Upper lobe of left lung (tissue), 6 donors: ENCODE data around the gene MCF2L. TPM values are rescaled to one million over a fixed set of nuclear protein-coding genes. Genes with fewer than 3 reads are reported as not detected.
A peak's percentile ranks its signal among the peaks of the same experiment; 100 is the strongest.

ENCODE experiments used
- ATAC-seq, 2 donors: fragments of 200-7000 bp; cut with Tn5 transposase; one replicate each; pipeline ENCODE4 v1.9.1; 2022; ENCODE audit warnings: mild to moderate bottlenecking in 2 of 2, moderate library complexity in 2 of 2; ENCODE audit not compliant: low FRiP score in 2 of 2
- DNase-seq, 2 donors: peaks; one replicate each; pipeline ENCODE4 v3.0.0-alpha.2; 2019 to 2020
- H3K27ac ChIP-seq, 4 donors: fragments of 200-600 bp; sonication (generic); one replicate each; pipeline ENCODE4 v1.5.1; 2016 to 2019
- H3K27me3 ChIP-seq, 4 donors: fragments of 200-600 bp; sonication (generic); one replicate each; pipeline ENCODE4 v1.5.1; 2017 to 2019
- H3K36me3 ChIP-seq, 4 donors: fragments of 200-600 bp; sonication (generic); one replicate each; pipeline ENCODE4 v1.5.1; 2016 to 2019
- H3K4me1 ChIP-seq, 4 donors: fragments of 200-600 bp; sonication (generic); one replicate each; pipeline ENCODE4 v1.5.1; 2018 to 2019
- H3K4me3 ChIP-seq, 4 donors: fragments of 200-600 bp; sonication (generic); one replicate each; pipeline ENCODE4 v1.5.1; 2017 to 2019; ENCODE audit warnings: mild to moderate bottlenecking in 2 of 4, moderate library complexity in 1 of 4
- H3K9me3 ChIP-seq, 4 donors: fragments of 200-600 bp; sonication (generic); one replicate each; pipeline ENCODE4 v1.5.1; 2018 to 2019
- EP300 ChIP-seq, 4 donors: sonication (generic); formaldehyde crosslinking; IDR thresholded peaks; one replicate each; pipeline ENCODE4 v1.5.1; 2017; ENCODE audit warnings: antibody characterized with exemption in 4 of 4, control low read depth in 2 of 4
- POLR2A ChIP-seq, 4 donors: fragments of 450-650 bp; IDR thresholded peaks; one replicate each; pipeline ENCODE4 v1.5.1; 2016 to 2017; ENCODE audit warnings: antibody characterized with exemption in 4 of 4, mild to moderate bottlenecking in 2 of 4
- POLR2AphosphoS5 ChIP-seq, 2 donors: sonication (generic); formaldehyde crosslinking; IDR thresholded peaks; one replicate each; pipeline ENCODE4 v1.5.1; 2017; ENCODE audit warnings: antibody characterized with exemption in 2 of 2
- WGBS, 2 donors: methylation state at CpG; one replicate each; pipeline ENCODE4 v1.1.5; 2017 to 2018; 5-methylcytosine and 5-hydroxymethylcytosine counted together
- total RNA-seq, 6 donors: library from RNA; depleted of rRNA in 4 of 6; stranded (reverse); fragments of >200 nt in 4 of 6; gene quantifications; one replicate each; pipeline versions ENCODE4 v1.1.0 to v1.2.1, GENCODE V29; 2016 to 2021
- TF ChIP-seq, protein P1 (sequence below), 6 experiments: fragments of 450-650 bp in 4 of 6; fragments of 200-600 bp in 2 of 6; sonication (generic) in 2 of 6; IDR thresholded peaks; one replicate each; pipeline ENCODE4 v1.5.1; 2016 to 2019; ENCODE audit warnings: antibody characterized with exemption in 6 of 6
- donor health status: DM: no; HTN: no; CAD: no; lungs with moderate emphysema.
- donor health status: DM: no; HTN: yes; CAD: no; lungs with severe emphysema.

MCF2L gene
- total RNA-seq, 6 donors from 2014 or later: 14.3 to 99.5 (median 53.1) TPM

DNA sequence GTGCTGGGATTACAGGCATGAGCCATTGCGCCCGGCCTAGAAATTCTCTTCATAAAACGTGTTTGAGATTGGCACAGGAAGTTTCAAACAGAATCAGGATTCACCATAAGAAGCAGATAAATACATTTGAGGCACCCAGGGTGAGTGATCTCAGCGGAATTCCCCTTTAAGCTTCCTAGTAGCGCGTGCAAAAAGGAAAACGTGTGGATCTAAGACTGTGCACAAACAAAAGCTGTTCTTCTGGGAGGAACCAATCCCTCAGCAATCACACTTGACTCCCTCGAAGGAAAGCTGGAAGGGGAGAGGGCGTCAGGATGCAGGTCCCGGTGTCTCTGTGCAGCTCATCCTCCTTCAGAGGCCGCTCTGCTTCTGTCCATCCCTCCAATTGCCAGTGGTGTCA lies 15.5 kb downstream of the MCF2L start:
- ATAC-seq (no peak), DNase-seq (no peak)
- Histone ChIP-seq H3K27me3 (no peaks in the 10 kb centered on the region), H3K4me1 (peaks cover 2 to 11% (median 7%) of the 10 kb centered on the region in 4 donors), H3K27ac (peak overlapping the region in 3 of 4 donors; percentile 31 to 53 (median 49)), H3K4me3 (no peak overlapping the region), H3K9me3 (no peaks in the 10 kb centered on the region), H3K36me3 (peaks cover 0 to 9% (median 0%) of the 10 kb centered on the region in 4 donors)
- TF ChIP-seq POLR2A (IDR thresholded peaks at IDR 0.05): no peak
- no peak for TF ChIP-seq POLR2AphosphoS5 (IDR thresholded peaks at IDR 0.05)
- TF ChIP-seq, protein P1, sequence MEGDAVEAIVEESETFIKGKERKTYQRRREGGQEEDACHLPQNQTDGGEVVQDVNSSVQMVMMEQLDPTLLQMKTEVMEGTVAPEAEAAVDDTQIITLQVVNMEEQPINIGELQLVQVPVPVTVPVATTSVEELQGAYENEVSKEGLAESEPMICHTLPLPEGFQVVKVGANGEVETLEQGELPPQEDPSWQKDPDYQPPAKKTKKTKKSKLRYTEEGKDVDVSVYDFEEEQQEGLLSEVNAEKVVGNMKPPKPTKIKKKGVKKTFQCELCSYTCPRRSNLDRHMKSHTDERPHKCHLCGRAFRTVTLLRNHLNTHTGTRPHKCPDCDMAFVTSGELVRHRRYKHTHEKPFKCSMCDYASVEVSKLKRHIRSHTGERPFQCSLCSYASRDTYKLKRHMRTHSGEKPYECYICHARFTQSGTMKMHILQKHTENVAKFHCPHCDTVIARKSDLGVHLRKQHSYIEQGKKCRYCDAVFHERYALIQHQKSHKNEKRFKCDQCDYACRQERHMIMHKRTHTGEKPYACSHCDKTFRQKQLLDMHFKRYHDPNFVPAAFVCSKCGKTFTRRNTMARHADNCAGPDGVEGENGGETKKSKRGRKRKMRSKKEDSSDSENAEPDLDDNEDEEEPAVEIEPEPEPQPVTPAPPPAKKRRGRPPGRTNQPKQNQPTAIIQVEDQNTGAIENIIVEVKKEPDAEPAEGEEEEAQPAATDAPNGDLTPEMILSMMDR (IDR thresholded peaks at IDR 0.05): no peak
- TF ChIP-seq EP300 (IDR thresholded peaks at IDR 0.05): no peak
- WGBS, 2 donors: 66 to 84% methylated on average over 9 to 11 of the region's 11 CpGs

DNA sequence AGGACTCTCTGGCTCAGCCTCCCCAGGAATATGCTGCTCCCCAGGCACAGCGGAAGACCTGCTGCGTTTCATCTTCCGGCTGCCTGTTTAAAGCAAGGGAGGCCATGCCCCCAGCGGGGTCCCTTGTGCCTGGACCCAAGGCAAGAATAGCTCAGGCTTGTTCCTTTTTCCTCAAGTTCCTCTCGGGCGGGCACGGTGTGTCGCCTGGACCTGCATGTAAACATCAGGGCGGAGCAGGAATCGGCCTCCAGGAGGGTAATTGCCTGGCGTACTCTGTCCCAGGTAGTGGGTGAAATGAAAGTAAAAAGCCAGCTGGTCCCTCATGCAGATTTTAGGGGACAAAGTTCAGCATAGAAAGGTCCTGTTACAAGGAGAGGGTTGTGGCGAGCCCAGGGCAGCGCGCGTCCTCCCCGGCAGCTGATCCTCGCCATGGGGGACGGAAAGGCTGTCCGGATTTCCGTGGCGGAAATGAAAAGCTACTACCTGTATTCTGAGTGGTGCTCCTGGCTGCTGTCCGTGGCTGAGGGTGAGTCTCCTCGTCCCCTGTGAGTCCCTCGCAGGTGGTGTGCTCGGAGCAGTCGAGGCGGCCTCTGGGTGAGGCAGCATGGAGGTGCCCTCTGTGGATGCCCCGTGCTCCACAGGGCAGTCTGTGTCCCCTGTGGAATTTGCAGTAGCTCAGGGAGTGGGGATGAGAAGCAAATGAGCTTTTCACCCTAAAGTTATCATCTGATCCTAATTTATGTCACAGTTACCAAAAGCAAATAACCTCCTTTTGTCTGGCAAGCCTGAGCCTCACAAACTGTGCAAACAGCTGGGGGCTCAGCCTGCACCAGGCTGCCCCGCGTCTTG lies 16.2 kb downstream of the MCF2L start:
- Histone ChIP-seq H3K27ac (peak overlapping the region in 3 of 4 donors; percentile 31 to 63 (median 53)), H3K4me3 (no peak overlapping the region), H3K27me3 (no peaks in the 10 kb centered on the region), H3K36me3 (peaks cover 0 to 16% (median 0%) of the 10 kb centered on the region in 4 donors), H3K9me3 (no peaks in the 10 kb centered on the region), H3K4me1 (peaks cover 2 to 11% (median 7%) of the 10 kb centered on the region in 4 donors)
- TF ChIP-seq EP300 (IDR thresholded peaks at IDR 0.05) (no peak), POLR2A (IDR thresholded peaks at IDR 0.05) (no peak), POLR2AphosphoS5 (IDR thresholded peaks at IDR 0.05) (no peak)
- TF ChIP-seq, protein P1 (IDR thresholded peaks at IDR 0.05): no peak
- peak in 1 of 2 donors; percentile 60 for DNase-seq
- ATAC-seq: no peak
- WGBS, 2 donors: 78% methylated on average over 25 to 30 of the region's 30 CpGs

DNA sequence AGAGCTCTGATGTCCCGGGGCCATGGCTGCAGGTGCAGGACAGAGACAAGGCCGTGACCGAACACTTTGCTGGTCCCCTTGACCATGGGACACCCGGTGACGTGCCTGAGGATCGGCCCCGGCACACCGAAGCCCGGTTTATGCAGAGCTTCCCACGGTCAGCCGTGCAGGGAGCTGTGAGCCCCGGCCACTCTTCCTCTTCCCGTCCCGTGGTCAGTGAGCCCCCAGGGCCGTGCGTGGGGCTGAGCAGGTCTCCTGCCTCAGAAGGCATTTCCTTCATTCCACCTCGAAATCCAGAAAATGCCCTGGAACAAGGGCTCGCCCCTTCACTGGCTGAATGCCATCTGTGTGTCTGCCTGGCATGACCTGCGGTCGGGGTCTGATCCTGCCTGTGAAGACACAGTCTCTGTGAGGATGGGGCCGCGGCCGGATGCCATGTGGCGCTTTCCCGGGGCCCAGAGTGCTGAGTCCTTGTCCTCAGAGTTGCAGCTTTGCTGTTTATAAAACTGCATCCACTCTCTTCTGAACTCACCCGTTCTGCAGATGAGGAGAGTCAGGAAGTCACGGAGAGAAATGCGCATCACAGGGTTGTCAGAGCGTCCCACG lies 16.9 kb downstream of the MCF2L start:
- WGBS, 2 donors: 73 to 83% methylated on average over 20 to 30 of the region's 30 CpGs
- no peak for ATAC-seq
- Histone ChIP-seq H3K27me3 (no peaks in the 10 kb centered on the region), H3K4me3 (no peak overlapping the region), H3K9me3 (no peaks in the 10 kb centered on the region), H3K4me1 (peaks cover 2 to 11% (median 7%) of the 10 kb centered on the region in 4 donors), H3K27ac (peak overlapping the region in 1 of 4 donors; percentile 63), H3K36me3 (peaks cover 0 to 23% (median 0%) of the 10 kb centered on the region in 4 donors)
- TF ChIP-seq POLR2A (IDR thresholded peaks at IDR 0.05): no peak
- TF ChIP-seq, protein P1 (IDR thresholded peaks at IDR 0.05): no peak
- TF ChIP-seq POLR2AphosphoS5 (IDR thresholded peaks at IDR 0.05): no peak
- no peak for TF ChIP-seq EP300 (IDR thresholded peaks at IDR 0.05)
- DNase-seq: peak in 1 of 2 donors; percentile 78

DNA sequence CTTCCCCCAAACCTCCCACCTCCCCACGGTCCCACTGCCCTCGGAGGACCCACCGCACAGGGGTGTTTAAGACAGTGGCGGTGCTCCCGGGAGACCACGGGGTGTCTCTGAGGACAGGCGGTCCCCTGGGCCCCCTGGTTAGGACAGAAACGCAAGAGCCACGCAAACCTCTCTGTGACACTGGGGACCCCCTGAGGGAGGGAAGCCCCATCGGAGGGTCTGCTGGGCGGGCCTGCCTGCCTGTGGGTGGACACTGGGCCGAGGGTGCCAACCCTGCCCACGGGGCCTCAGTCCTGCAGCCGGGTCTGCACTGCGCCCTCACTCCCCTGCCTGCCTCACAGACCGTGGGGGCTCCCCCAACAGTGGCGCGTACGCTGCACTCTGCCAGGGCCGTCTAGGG lies 17.5 kb downstream of the MCF2L start:
- H3K27ac ChIP-seq: peak overlapping the region in 2 of 4 donors; percentile 57 to 63
- WGBS, 2 donors: 87 to 94% methylated on average over 9 to 20 of the region's 20 CpGs
- DNase-seq (peak in 1 of 2 donors; percentile 58), ATAC-seq (no peak)
- no peaks in the 10 kb centered on the region for H3K27me3 ChIP-seq
- H3K4me3 ChIP-seq: no peak overlapping the region
- H3K9me3 ChIP-seq: no peaks in the 10 kb centered on the region
- H3K4me1 ChIP-seq: peaks cover 2 to 11% (median 6%) of the 10 kb centered on the region in 4 donors
- TF ChIP-seq EP300 (IDR thresholded peaks at IDR 0.05): no peak
- TF ChIP-seq, protein P1 (IDR thresholded peaks at IDR 0.05): no peak
- no peak for TF ChIP-seq POLR2A (IDR thresholded peaks at IDR 0.05)
- TF ChIP-seq POLR2AphosphoS5 (IDR thresholded peaks at IDR 0.05): no peak
- H3K36me3 ChIP-seq: peaks cover 0 to 24% (median 0%) of the 10 kb centered on the region in 4 donors
